ENCODE results near the gene INHA.

The INHA gene

DNA sequence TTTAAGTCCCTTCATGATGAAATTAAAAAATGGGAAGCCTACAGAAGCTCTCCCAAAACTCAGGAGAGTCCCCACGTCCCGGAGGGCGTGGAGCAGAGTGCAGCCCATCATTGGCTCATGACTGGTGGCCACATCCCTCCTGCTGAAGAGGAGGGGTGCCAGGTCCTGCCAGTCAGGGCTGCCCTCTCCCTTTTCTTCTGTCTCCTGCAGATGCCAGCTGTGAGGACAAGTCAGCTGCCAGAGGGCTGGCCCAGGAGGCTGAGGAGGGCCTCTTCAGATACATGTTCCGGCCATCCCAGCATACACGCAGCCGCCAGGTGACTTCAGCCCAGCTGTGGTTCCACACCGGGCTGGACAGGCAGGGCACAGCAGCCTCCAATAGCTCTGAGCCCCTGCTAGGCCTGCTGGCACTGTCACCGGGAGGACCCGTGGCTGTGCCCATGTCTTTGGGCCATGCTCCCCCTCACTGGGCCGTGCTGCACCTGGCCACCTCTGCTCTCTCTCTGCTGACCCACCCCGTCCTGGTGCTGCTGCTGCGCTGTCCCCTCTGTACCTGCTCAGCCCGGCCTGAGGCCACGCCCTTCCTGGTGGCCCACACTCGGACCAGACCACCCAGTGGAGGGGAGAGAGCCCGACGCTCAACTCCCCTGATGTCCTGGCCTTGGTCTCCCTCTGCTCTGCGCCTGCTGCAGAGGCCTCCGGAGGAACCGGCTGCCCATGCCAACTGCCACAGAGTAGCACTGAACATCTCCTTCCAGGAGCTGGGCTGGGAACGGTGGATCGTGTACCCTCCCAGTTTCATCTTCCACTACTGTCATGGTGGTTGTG is 2.6 kb downstream of the INHA start:
- no peak for DNase-seq (ENCODE audit: low spot score)

DNA sequence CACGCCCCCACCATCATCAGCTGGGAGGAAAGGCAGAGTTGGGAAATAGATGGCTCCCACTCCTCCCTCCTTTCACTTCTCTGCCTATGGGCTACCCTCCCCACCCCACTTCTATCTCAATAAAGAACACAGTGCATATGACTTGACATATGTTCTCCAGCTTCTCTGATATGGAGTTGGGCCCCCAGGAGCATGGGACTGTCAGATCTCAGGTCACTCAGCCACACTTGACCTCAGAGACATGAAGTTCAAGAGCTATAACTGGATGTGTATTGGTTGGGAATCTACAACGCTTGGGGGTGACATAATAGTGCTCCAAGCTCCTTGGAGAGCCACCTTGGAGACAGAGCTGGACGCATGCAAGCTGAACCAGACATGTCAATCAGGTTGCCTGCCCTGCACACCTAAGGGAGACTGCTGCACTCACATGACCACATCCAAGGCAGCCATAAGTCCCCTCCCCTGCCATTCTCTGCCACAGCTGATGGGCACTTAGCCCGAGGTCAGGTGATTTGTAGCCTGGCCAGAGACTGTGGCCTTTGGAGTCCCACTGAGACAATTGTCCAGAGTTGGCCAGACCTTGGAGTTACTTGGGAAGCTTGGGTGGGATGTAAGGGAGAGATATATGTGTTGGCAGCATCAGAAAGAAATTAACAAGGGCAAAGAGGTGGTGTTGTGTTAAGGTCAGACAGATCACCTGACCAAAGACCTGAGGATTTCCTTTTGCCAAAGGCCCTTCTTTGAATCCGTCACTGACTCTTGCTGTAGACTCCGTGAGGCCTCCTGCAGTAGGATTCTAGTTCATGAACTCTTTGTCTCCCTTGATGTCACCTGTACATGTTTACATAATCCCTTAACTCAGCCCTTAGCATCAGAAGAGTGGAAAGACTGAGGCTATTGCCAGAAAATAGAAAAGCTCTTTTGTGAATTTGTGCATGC is 3.7 kb downstream of the INHA start:
- no peak for DNase-seq (ENCODE audit: low spot score)

DNA sequence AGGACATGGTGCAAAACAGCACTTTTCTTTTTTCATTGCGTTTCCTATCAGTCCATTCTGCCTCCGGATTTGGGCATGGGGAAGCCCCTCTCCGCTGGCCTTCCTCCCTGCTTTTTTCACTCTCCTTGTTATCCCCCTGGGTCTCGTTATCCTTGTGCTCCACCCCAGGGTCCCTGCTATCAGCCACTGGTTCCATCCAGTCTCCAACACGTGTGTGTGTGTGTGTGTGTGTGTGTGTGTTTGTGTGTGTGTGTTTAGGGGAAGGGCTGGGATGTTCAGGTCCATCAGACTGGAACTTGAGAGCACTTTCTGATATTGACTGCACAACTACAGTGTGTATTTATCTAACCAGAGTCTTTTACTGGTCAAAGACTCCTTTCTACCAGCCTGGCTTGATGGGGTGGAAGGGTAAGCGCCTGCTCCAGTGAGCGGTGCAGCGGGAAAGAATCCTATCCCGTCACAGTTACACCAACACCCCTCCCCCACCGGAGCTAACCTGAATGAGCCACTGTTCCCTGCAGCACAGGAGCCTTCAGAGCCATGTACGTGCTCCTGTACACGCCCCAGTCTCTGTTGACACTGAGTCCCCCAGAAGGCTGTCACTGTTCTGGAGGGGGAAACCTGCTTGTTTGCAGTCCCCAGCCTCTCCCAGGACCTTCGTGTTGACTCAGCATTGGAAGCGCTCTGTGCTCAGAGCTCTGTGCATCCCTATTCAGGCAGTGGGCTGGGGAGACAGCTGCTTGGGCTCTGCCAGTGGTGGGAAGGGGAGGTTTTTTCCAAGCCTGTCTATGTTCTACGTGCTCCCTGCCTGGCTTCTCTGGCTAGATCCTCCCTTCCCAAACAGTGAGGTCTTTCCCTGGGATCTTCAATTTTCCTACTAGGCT is 4.6 kb downstream of the INHA start:
- DNase-seq (ENCODE audit: low spot score) = no peak

- no peak for DNase-seq (ENCODE audit: low spot score)
These were observed 6.9 kb downstream of the INHA start for GRCh38 chr2:219578811-219579613.

DNA sequence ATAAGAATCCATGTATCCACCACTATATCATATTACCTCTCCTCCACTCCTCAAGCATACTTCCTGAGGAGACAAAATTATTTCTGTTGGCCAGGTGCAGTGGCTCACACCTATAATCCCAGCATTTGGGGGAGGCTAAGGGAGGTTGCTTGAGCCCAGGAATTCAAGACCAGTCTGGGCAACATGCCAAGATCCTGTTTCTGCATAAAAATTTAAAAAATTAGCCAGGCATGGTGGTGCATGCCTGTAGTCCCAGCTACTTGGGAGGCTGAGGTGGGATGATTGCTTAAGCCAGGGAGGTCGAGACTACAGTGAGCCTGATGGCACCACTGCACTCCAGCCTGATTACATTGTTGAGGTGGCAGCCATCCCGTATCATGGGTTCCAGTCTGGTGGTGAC is 9.2 kb downstream of the INHA start:
- no peak for DNase-seq (ENCODE audit: low spot score)

GRCh38 chr2:219591091-219591490 is 19.0 kb downstream of the INHA start:
- no peak for DNase-seq (ENCODE audit: low spot score)

GRCh38 chr2:219592736-219593135 is 20.6 kb downstream of the INHA start:
- no peak for DNase-seq (ENCODE audit: low spot score)

DNA sequence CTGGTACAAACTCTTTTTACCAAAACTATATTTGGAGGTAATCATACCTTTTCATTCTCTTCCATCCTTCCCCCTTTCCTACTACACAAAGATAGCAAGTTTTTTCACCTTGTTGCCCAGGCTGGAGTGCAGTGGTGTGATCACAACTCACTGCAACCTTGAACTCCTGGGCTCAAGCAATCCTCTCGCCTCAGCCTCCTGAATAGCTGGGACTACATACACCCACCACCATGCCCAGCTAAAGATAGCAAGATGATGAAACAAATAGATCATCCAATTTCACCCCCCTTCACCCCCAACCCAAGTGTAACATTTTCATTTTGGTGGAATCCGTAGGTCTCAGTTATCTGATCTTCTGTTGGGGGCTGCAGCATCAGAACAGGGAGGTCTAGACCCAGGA is 21.0 kb downstream of the INHA start:
- DNase-seq (ENCODE audit: low spot score) = no peak

DNA sequence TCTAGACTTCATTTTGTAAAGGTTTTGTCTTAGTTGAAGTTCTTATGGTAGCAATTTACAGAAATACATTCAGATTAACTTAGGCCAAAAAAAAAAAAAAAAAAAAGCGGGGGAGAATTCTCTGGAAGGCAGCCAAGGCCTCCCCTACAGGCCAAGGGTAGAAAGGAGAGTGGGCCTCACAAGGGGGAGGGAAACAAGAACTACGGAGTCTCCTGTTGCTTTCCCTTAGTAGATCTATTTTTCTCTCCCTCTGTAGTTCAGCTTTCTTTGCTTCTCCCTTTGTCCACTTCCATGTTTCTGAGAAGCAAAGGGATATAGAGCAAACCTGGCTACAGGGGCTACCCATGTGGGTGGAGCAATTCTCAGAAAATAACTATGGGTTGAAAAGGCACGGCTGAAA is 23.1 kb downstream of the INHA start:
- no peak for DNase-seq (ENCODE audit: low spot score)

- no peak for DNase-seq (ENCODE audit: low spot score)
These were observed 24.9 kb downstream of the INHA start for GRCh38 chr2:219596954-219597551.

DNA sequence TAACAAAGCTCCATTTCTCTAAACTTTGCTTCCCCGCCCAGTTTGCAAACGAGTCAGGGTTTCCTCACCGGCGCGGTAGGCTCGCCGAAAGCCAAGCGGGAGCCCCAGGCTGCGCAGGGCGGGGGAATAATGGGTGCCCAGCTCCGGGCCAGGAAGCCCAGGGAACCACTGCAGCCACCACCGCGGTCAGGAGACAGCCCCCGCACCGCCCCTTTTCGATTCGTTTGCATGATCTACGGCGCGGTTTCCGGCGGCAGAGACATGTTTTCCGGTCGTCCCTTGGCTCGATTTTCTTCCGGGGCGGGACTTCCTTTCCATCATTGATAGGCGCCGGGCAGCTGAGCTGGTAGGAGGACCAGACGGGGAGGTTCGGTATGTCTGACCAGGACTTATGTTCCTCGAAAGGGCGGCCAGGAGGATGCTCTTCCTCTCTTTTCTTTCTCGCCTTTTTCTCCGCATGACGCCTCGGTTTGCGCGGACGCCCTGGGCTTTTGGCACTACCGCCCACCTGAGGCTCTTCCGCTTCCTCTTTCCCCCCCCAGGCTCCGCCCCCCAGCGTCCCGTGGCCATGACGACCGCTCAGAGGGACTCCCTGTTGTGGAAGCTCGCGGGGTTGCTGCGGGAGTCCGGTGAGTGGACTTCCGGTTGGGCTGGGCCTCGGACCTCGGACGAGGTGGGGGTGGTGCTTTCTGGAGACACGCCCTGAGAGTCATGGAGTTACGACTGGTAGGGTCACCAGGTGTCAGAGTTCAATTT is 25.6 kb downstream of the INHA start, which contains the start of gene STK11IP:
Gene STK11IP (plus strand): TSS at position 306 of the 756 bp plus-strand sequence. CDS start 263 bp downstream, at position 569.
- peak; percentile 97 for DNase-seq (ENCODE audit: low spot score)

- DNase-seq (ENCODE audit: low spot score) = no peak
These were observed 26.4 kb downstream of the INHA start for GRCh38 chr2:219598308-219599078.

- no peak for DNase-seq (ENCODE audit: low spot score)
These were observed 31.7 kb downstream of the INHA start for GRCh38 chr2:219603771-219604170.

- DNase-seq (ENCODE audit: low spot score) = no peak
These were observed 33.5 kb downstream of the INHA start for GRCh38 chr2:219605607-219605954.

DNA sequence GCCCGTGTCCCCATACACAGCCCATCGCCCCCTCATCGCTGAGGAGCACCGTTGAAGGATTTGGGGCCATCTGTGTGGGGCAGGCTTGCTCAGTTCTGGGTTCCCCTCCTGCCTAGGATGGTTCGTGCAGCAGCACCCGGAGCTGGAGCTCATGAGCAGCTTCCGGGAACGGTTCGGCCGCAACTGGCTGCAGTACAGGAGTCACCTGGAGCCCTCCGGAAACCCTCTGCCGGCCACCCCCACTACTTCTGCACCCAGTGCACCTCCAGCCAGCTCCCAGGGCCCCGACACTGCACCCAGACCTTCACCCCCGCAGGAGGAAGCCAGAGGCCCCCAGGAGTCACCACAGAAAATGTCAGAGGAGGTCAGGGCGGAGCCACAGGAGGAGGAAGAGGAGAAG is 35.8 kb downstream of the INHA start:
- DNase-seq (ENCODE audit: low spot score) = no peak

DNA sequence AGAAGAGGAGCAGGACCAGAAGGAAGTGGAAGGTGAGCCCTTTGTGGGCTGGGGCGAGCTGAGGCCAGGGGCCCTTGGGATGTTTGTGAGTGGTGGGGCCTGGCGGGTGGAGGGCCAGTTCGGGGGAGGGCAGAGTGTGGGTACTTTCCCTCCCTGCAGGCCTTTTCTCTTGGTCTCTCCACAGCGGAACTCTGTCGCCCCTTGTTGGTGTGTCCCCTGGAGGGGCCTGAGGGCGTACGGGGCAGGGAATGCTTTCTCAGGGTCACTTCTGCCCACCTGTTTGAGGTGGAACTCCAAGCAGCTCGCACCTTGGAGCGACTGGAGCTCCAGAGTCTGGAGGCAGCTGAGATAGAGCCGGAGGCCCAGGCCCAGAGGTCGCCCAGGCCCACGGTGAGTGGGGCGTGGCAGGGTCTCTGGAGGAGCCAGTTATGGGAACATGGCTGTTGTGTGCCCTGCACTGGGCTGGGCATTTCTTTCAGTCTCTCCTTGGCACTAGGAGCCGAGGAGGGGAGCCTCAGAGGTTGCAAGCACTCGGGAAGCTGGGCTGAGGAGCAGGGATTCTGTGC is 36.4 kb downstream of the INHA start:
- DNase-seq (ENCODE audit: low spot score) = no peak

GRCh38 chr2:219609149-219609750 is 37.1 kb downstream of the INHA start:
- DNase-seq (ENCODE audit: low spot score) = no peak

DNA sequence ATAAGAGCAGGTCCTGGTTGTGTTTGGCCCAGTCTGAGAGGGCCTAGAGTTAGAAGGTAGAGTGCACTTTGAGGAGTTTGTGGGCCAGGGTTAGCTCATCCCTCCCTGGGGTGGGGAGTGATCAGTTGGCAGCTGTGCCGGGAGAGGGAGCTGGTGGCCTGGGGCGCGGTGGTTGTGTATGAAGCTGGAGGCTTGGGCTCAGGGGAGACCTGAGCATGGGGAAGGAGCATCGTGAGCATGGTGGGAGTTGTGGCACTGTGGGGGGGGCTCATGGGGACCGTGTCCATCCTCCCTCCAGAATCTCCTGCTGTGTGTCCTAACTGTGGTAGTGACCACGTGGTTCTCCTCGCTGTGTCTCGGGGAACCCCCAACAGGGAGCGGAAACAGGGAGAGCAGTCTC is 39.2 kb downstream of the INHA start:
- DNase-seq (ENCODE audit: low spot score) = no peak
